ENCODE results near the gene M1AP.

- no peak for TF ChIP-seq CTCF (IDR thresholded peaks at IDR 0.05)
- no peak for TF ChIP-seq EZH2phosphoT487 (IDR thresholded peaks at IDR 0.05)
These were observed 1.9 kb downstream of the M1AP start for GRCh38 chr2:74646201-74646600.

Measured in neural progenitor cell (in vitro differentiated cells).